Measurements from ENCODE around the gene TCF4. TPM values are rescaled to one million over a fixed set of nuclear protein-coding genes. Genes with fewer than 3 reads are reported as not detected.

The TCF4 gene
- polyA plus RNA-seq, 12 donors: 104 to 235 (median 142) TPM

DNA sequence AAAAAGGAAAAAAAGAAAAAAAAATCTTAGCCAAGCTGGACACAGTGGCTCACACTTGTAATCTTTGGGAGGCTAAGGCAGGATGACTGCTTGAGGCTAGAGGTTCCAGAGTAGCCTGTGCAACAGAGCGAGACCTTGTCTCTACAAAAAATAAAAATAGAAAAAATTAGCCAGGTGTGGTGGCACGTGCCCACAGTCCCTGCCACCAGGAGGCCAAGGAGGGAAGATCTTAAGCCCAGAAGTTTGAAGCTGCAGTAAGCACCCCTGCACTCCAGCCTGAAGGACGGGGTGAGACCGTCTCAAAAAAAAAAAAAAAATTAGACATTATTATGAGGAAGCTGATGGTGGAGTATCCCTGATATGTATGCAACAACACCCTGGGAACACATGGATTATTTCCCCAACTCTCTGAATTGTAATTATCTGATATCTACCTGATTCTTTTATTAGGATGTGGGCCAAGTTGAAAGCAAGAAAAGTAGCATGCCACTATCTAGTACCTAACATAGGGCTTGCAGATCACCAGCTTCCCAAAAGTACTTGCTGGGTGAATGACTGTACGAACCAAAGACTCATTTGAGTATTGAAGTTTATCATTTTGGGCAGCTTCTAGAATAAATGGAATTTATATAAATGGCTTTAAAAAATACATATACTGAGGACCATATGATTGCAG is 140.9 kb downstream of the TCF4 start:
- DNase-seq: no peak

DNA sequence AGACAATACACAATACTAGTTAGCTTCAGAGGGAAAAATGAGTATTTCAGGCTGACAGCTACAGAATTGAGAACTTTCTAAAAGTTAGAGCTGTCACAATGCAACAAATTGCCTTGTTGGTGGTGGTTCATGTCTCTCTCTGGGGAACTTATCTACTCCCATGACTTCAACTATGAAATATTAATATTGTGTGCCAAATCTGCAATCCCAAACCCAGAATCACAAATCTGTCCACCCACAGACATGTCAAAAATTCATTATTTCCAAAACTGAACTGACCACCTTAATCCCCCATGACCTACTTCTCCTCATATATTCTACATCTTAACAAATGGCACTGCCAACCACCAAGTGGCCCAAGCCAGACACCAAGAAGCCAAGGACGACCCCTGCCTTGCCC is 143.5 kb downstream of the TCF4 start:
- DNase-seq: no peak

DNA sequence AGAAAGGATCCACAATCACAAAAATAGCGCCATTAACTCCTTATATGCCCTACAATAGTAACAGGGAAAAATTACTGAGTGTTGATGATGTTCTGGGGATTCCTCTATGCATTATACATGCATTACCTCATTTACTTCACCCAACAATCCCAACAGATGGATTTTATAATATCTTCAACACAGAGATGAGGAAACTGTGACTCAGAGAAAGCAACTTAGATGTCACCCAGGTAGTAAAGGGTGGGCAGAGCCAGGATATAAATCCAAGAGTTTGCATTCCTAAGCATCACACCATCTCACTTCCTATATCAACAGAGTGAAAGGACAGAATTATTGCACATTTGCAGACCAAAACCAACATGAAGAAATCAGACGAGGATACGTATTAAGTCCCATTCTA is 144.2 kb downstream of the TCF4 start:
- no peak for DNase-seq

GRCh38 chr18:55442561-55442960 is 145.4 kb downstream of the TCF4 start:
- DNase-seq: no peak

- no peak for DNase-seq
Observed at GRCh38 chr18:55440988-55441387, 147.0 kb downstream of the TCF4 start.

DNA sequence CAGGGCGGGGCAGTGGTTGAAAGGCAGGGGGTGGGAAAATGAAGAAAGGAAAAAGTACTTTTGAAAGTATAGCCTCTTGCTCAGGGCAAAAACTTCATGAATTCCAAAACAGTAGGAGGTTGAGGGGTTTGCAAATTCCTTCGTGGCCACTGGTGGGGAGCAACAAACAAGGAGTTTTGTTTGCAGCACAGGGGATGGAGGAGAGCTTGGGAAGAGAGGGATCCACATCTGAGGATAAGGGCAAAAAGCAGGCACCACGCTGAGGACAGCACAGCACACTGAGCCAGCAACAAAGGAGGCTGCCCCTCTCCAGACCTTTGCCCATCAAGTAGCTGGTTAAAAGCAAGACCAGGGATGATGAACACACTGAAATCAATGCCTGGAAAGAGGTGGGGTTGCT is 148.9 kb downstream of the TCF4 start:
- no peak for DNase-seq

- DNase-seq: no peak
Observed at GRCh38 chr18:55435592-55435991, 152.4 kb downstream of the TCF4 start.

GRCh38 chr18:55433648-55434047 is 154.3 kb downstream of the TCF4 start:
- DNase-seq: no peak

DNA sequence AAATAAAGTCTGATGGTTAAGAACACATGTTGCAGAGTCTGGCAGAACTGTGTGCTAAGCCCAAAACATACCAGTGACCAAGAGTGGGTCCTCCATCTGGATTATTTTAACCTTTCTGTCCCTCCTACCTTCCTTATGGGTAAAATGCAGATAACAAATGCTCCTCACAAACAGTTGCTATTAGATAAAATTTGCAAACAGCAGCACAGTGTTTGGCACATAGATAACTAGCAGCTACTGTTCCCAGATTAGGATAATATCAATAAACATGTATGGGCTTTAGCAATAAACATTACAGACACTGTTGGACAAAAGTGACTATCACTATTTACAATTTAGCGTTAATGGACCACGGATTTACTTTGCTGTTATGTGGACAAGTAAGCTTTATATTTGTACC is 154.9 kb downstream of the TCF4 start:
- DNase-seq: no peak

DNA sequence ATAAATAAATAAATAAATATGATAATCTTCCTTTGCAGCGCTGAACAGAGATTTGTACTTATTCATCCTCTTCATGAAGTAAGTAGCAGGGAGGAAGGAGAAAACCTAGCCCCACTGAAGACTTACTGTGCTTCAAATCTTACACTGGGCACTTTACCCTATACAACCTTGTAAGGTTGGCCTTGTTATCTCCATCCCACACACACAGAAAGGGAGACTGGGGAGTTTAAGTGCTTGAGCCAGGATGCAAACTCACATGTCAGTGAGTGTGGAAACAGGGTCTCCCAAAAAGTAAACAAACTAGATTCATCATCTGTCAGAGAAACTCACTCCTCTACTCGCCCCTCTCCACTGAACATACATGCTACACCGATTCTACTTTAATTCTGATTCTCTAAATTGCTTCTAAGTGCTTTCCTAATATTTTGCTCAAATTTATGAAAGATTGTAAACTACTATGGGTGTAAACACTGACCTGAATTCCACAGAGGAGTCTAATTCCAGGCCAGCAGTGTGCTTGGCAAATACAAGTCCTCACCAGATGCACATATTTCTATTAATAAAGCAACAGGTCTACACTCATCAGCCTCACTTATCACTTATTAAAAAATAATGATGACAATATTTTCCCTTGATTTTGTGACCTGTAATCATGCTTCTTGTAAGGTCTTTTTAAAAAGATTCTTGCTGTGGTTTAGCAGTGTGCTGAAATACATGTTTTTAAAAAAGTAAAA is 155.5 kb downstream of the TCF4 start:
- DNase-seq: no peak

DNA sequence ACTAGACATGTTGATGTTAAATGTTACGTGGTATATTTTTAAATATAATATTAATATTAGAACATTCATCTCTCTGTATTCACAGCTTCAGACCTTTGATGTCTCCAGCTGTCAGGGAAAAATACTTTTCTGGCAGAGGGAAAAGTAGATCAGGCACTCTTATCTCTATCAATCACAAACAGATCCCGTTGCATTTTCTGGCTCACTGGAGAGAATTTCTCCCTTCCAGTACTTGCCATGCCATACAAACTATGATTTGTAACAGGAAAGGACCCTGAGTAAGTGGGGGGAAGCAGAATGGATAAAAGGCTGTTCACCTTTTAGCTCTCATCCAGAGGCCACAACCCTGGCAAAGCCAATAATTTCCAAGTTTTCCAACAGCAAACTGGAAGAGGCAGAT is 158.0 kb downstream of the TCF4 start:
- no peak for DNase-seq

GRCh38 chr18:55427951-55428350 is 160.0 kb downstream of the TCF4 start:
- no peak for DNase-seq

DNA sequence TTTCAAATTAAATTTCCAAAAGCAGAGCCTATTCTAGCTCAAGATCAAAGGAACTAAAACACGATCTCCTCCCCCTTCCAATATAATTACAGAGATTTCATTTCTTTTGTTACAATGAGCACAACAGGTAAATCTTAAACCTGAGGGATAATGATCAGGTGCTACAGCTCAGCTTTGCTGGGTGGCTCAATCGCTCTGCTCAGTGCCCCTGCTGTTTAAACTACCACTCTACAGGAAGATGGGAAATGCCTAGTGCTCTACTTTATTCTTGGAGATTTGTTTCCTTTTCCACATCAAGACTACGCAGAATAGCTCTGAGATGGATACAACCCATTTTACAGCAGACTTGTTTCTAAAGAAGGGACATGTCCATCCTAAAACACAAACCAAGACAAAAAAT is 162.3 kb downstream of the TCF4 start:
- DNase-seq: no peak

DNA sequence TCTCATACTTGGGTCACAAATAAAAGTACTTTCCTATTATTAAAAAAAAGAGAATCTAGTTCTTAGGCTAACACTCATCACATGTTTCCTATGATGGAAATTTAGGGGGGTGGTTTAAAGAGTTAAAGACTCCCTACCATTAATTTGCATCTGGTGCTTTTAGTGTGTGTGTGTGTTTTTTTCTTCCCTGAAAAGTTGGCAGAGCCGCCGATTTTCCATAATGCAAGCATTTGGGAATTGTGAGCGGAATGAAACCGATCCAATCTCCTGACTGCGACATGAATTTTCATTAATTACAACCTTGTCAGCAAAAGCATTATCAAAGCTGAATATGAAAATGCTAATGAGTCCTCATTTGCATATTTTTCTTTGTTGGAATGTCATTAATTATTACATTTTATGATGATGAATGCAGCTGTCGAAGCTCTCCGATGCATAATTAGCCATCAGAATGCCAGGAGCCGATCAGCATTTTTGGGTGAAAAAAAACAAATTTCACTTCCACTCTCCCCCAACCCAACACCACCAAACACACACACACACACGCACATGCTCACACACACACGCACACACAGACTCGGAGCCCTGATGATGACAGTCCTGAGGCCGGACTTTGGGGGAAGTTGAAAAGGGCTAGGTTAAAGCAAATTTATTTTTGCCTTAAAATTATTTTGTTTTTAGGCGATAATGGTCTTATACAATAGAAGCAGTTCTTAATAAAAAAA is 165.4 kb downstream of the TCF4 start:
- DNase-seq: peak; percentile 95

DNA sequence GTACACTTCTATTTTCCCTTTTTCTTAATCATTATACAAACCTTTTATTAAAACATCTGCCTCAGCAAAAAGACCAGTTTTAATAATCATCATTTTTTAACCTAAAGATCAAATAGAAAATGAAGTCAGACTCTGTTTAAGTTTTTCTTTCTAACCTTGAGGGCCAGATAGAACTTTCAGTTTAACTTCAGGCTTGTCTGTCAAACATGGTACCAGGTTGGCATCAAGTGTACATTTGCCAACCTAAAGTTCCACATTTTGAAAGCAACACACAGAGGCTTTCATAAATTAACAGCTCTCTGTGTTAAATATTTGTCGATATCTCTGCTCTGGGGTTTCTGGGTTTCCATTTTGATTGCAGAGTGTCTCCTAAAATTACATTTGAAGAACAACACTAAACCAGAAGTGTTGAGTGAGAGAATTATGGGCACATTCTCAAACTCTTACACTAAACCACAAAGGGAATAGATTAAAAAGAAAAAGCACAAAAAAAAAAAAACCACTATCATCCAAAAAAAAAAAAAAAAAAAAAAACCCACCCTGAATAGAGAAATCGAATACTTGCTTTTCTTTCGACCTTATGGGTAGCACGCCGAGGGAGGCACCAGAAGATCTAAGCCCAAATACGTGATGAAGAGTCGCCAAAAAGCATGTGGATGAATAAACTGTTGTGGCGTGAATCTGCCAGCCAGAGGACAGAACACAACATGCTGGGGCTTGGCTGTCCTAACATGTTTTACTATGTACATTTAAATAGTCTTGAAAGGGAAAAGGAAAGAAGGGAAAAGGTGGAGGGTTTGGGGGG is 166.2 kb downstream of the TCF4 start:
- peak; percentile 68 for DNase-seq

DNA sequence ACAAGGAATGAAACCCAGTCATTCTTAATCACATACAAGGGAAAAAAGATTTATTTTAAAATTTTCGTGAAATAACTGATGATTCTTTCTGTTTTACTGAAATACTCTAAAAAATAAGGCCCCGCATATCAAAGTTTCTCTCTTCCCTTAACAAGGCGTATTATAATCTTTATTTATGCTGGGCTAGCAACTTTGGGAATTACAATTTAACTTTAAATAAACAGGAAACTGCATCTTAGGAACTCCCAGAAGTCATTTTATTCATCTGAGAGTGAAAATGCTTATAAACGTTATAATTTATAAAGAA is 166.7 kb downstream of the TCF4 start:
- DNase-seq: no peak

DNA sequence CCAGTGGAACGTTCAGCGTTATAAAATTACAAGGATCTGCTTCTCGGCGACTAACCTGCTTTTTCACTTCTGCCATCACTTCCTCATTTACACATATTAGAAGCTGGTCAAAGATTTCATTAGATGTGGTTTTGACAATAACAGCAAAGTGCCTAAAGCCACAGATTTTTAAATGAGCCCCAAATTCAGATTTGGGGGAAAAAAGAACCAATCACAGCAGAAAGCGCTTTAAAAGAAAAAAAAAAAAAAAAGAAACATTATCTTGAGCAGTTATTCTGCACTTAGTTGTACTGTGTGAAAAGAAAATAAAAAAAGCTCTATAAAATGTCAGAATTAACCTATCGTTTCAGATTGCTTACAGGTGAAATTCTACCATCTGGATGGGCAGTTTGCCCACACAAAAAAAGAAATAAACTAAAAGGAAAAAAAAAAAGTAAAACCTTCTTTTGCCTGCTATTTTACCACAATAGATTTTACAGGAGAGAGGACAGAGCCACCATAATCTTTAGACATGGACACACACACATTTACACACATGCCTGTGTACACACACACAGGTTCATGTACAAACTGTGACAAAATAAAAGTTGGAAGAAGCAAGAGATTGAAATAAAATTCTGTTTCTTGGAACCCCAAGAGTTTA is 167.2 kb downstream of the TCF4 start:
- no peak for DNase-seq

DNA sequence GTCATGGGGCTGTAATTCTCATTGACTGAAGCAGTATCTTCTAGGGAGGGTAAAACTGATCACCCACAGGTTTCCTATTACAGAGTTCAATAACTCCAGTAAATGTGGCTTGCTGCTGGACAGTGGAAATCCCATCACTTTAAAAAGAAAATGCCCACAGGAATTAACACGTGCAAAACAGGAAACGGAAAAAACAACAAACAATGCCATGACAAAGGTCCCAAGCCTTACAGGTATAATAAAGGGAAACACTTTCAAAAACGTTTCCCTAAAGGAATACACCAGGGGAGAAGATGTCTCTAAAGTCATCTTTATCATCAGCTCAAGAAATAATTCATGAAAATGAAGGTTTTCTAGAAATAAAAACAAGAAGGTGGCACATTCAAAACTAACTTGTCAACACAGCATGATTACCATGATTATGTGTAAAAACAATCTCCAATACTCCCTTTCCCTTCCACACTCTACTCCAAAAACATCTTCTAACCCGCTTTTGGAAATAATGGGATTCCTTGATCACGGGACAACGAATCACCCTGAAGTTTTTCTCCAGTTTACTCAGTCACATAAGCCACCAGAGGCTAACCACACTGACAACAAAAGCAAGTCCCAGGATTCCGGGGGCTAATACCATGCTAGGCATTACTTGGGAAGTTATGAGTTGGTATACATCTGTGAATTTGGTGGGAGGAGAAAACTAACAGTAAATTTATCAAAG is 167.9 kb downstream of the TCF4 start:
- DNase-seq: peak; percentile 60

GRCh38 chr18:55419132-55419946 is 168.7 kb downstream of the TCF4 start:
- peak; percentile 64 for DNase-seq

DNA sequence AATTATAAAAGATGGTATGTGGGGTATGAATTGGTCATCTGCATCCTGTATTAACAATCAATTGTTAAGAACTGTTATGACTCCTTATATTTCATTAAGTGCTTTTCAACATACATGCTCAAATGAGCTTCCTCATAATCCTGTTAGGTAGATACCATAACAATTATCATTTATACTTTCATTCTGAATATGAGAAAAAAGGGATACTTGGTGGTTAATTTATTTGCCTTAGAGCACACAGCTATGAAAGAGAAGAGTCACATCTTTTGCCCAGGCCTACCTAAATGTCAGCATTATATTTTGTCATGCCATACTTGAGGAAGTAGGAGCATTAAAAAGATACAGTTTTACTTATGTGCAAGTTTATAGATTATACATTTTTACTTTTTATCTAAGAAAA is 169.6 kb downstream of the TCF4 start:
- DNase-seq: no peak

Data from muscle of arm (tissue), 12 donors.